Measurements from ENCODE around the gene ZNF79.

The ZNF79 gene

GRCh38 chr9:127448112-127448805, 24.1 kb downstream of the ZNF79 start:
- DNase-seq (ENCODE audit: low read depth), result no peak
- H3K4me3 ChIP-seq (ENCODE audit: low read length), result peak overlapping the region; percentile 98
- TF ChIP-seq CTCF (conservative IDR thresholded peaks at IDR 0.05; ENCODE audit: low read depth, low read length), result no peak

GRCh38 chr9:127449332-127449966, 25.3 kb downstream of the ZNF79 start:
- DNase-seq (ENCODE audit: low read depth), result no peak
- H3K4me3 ChIP-seq (ENCODE audit: low read length), result peak overlapping the region; percentile 98
- no peak for TF ChIP-seq CTCF (conservative IDR thresholded peaks at IDR 0.05; ENCODE audit: low read depth, low read length)

- TF ChIP-seq CTCF (conservative IDR thresholded peaks at IDR 0.05; ENCODE audit: low read depth, low read length), result no peak
- DNase-seq (ENCODE audit: low read depth), result no peak
Measured at GRCh38 chr9:127450243-127450760, 26.1 kb downstream of the ZNF79 start.

GRCh38 chr9:127450830-127451607, 26.8 kb downstream of the ZNF79 start, which contains the start of the genes LRSAM1 and RPL12:
TSS of gene LRSAM1 (plus strand) at chr9:127451510. CDS start at chr9:127454528, 3,018 bp downstream.
TSS of gene RPL12 (minus strand) at chr9:127451406. CDS start at chr9:127451317, 89 bp downstream.
- H3K4me3 ChIP-seq (ENCODE audit: low read length), result peak within 1 kb of the TSS; percentile 98
- TF ChIP-seq CTCF (conservative IDR thresholded peaks at IDR 0.05; ENCODE audit: low read depth, low read length), result no peak
- DNase-seq (ENCODE audit: low read depth), result peak; percentile 69

More at GRCh38 chr9:127450243-127450760, 26.1 kb downstream of the ZNF79 start:
- peak overlapping the region; percentile 98 for H3K4me3 ChIP-seq (ENCODE audit: low read length)

- TF ChIP-seq CTCF (conservative IDR thresholded peaks at IDR 0.05; ENCODE audit: low read depth, low read length), result no peak
- no peak for DNase-seq (ENCODE audit: low read depth)
- H3K4me3 ChIP-seq (ENCODE audit: low read length), result peak overlapping the region; percentile 98
Measured at GRCh38 chr9:127451608-127451857, 27.4 kb downstream of the ZNF79 start.

- no peak for TF ChIP-seq CTCF (conservative IDR thresholded peaks at IDR 0.05; ENCODE audit: low read depth, low read length)
- peak overlapping the region; percentile 98 for H3K4me3 ChIP-seq (ENCODE audit: low read length)
- DNase-seq (ENCODE audit: low read depth), result no peak
Measured at GRCh38 chr9:127451858-127452656, 27.9 kb downstream of the ZNF79 start.

All from retinal pigment epithelial cell (primary cell).